Muscle of back (tissue), 11 donors: ENCODE data around the gene MRGPRE. TPM values are rescaled to one million over a fixed set of nuclear protein-coding genes. Genes with fewer than 3 reads are reported as not detected.

Experiments
- DNase-seq, 3 donors: peaks; one replicate each; pipeline versions ENCODE4 v3.0.0 to v3.0.0-alpha.2; 2013
- polyA plus RNA-seq, 10 donors: library from polyadenylated mRNA; unstranded; fragments of 120-200 nt; gene quantifications; one replicate each; pipeline ENCODE4 v1.2.1, GENCODE V29; 2013; ENCODE audit not compliant: insufficient read length in 10 of 10

The MRGPRE gene
- polyA plus RNA-seq, 10 donors = not detected

GRCh38 chr11:3215346-3216026 lies 16.7 kb downstream of the MRGPRE start:
- DNase-seq = no peak

GRCh38 chr11:3214420-3214699 lies 17.9 kb downstream of the MRGPRE start:
- DNase-seq = no peak

GRCh38 chr11:3213659-3214419 lies 18.4 kb downstream of the MRGPRE start:
- DNase-seq = no peak

- no peak for DNase-seq
These were observed 23.9 kb downstream of the MRGPRE start for GRCh38 chr11:3208272-3208671.

- DNase-seq = no peak
These were observed 24.6 kb downstream of the MRGPRE start for GRCh38 chr11:3207526-3208189.

GRCh38 chr11:3206922-3207204 lies 25.4 kb downstream of the MRGPRE start:
- DNase-seq = no peak

- DNase-seq = no peak
These were observed 25.9 kb downstream of the MRGPRE start for GRCh38 chr11:3206156-3206921.

GRCh38 chr11:3205261-3206155 lies 26.7 kb downstream of the MRGPRE start:
- peak in 2 of 3 donors; percentile 18 to 30 for DNase-seq

GRCh38 chr11:3204141-3205015 lies 27.8 kb downstream of the MRGPRE start:
- DNase-seq = no peak

- no peak for DNase-seq
These were observed 28.8 kb downstream of the MRGPRE start for GRCh38 chr11:3203221-3204043.

GRCh38 chr11:3202759-3203158 lies 29.5 kb downstream of the MRGPRE start:
- no peak for DNase-seq

- DNase-seq = no peak
These were observed 29.9 kb downstream of the MRGPRE start for GRCh38 chr11:3202305-3202704.

- DNase-seq = no peak
These were observed 30.5 kb downstream of the MRGPRE start for GRCh38 chr11:3201677-3202181.

GRCh38 chr11:3201112-3201581 lies 31.1 kb downstream of the MRGPRE start:
- no peak for DNase-seq

GRCh38 chr11:3200388-3201111 lies 31.7 kb downstream of the MRGPRE start:
- no peak for DNase-seq

- no peak for DNase-seq
These were observed 32.5 kb downstream of the MRGPRE start for GRCh38 chr11:3199537-3200295.

- no peak for DNase-seq
These were observed 33.4 kb downstream of the MRGPRE start for GRCh38 chr11:3198815-3199214.
